HepG2 (cell line): Measurements from ENCODE around the gene PIP5KL1. TPM values are rescaled to one million over a fixed set of nuclear protein-coding genes. Genes with fewer than 3 reads are reported as not detected.
A peak's percentile ranks its signal among the peaks of the same experiment; 100 is the strongest.

Experiments used
- CHD4 ChIP-seq: fragments of 200-600 bp; sonication (generic); IDR thresholded peaks from 2 replicates; pipeline ENCODE4 v1.7.0; 2017; ENCODE audit warnings: mild to moderate bottlenecking, low read length, borderline replicate concordance
- EHMT2 ChIP-seq: fragments of 200-600 bp; sonication (generic); IDR thresholded peaks from 2 replicates; pipeline ENCODE4 v1.7.0; 2017; ENCODE audit warnings: antibody characterized with exemption, low read depth, low read length, borderline replicate concordance
- HNF4A ChIP-seq: sonication (generic); formaldehyde crosslinking; IDR thresholded peaks from 2 replicates; pipeline ENCODE4 v1.4.0; 2020; ENCODE audit warnings: missing genetic modification reagents
- KLF15 ChIP-seq: sonication (generic); formaldehyde crosslinking; IDR thresholded peaks from 2 replicates; pipeline ENCODE4 v1.8.1; 2023; ENCODE audit warnings: borderline replicate concordance, mild to moderate bottlenecking, inconsistent platforms, missing genetic modification reagents, mixed read lengths
- RFXANK ChIP-seq: IDR thresholded peaks from 2 replicates; pipeline ENCODE4 v1.6.1; 2016
- TBP ChIP-seq: sonication (generic); formaldehyde crosslinking; IDR thresholded peaks from 2 replicates; pipeline ENCODE4 v1.5.0; 2020; ENCODE audit warnings: missing genetic modification reagents
- TBX3 ChIP-seq: fragments of 450-650 bp; IDR thresholded peaks from 2 replicates; pipeline ENCODE4 v1.6.1; 2017; ENCODE audit warnings: antibody characterized with exemption, mild to moderate bottlenecking, inconsistent platforms, borderline replicate concordance
- ZNF207 ChIP-seq: fragments of 450-650 bp; IDR thresholded peaks from 2 replicates; pipeline ENCODE4 v1.6.1; 2016; ENCODE audit warnings: antibody characterized with exemption, borderline replicate concordance
- ZNF326 ChIP-seq: sonication (generic); formaldehyde crosslinking; IDR thresholded peaks from 2 replicates; pipeline ENCODE4 v1.4.0; 2020; ENCODE audit warnings: missing genetic modification reagents, borderline replicate concordance
- ZNF331 ChIP-seq: sonication (generic); formaldehyde crosslinking; IDR thresholded peaks from 2 replicates; pipeline ENCODE4 v1.4.0; 2020; ENCODE audit warnings: missing genetic modification reagents
- polyA plus RNA-seq, 8 experiments: library from polyadenylated mRNA; depleted of rRNA in 3 of 8; stranded (reverse) in 7 of 8; unstranded in 1 of 8; fragments of >200 nt; fragmentation: Illumina TruSeq in 4 of 8; extraction: Trizol in 4 of 8; gene quantifications; 2 replicates each; pipeline versions ENCODE4 v1.2.1 to v1.2.3, GENCODE V29; 2011 to 2016; ENCODE audit warnings: low read depth in 4 of 8, missing spikeins in 1 of 8, mixed read lengths in 1 of 8; ENCODE audit not compliant: insufficient read depth in 1 of 8
- total RNA-seq, 5 experiments: library from RNA; depleted of rRNA; stranded (reverse); fragments of >200 nt; fragmentation: Illumina TruSeq; extraction: Trizol; gene quantifications; 2 replicates each; pipeline ENCODE4 v1.2.3, GENCODE V29; 2016; ENCODE audit warnings: low read depth in 1 of 5
- TF ChIP-seq, protein P1 (sequence below): sonication (generic); formaldehyde crosslinking; IDR thresholded peaks from 2 replicates; pipeline ENCODE4 v1.5.0; 2020; ENCODE audit warnings: mild to moderate bottlenecking, missing genetic modification reagents
- TF ChIP-seq, protein P2 (sequence below): sonication (generic); formaldehyde crosslinking; IDR thresholded peaks from 2 replicates; pipeline ENCODE4 v1.4.0; 2020; ENCODE audit warnings: missing genetic modification reagents, borderline replicate concordance
- TF ChIP-seq, protein P3 (sequence below): sonication (generic); formaldehyde crosslinking; conservative IDR thresholded peaks from 2 replicates; pipeline ENCODE4 v1.8.0; 2022; ENCODE audit warnings: mild to moderate bottlenecking, moderate library complexity, missing genetic modification reagents
- TF ChIP-seq, protein P4 (sequence below): IDR thresholded peaks from 2 replicates; pipeline ENCODE4 v1.4.0; 2020; ENCODE audit warnings: mild to moderate bottlenecking, missing genetic modification reagents
- TF ChIP-seq, protein P5 (sequence below): sonication (generic); formaldehyde crosslinking; IDR thresholded peaks from 2 replicates; pipeline ENCODE4 v1.9.0; 2022; ENCODE audit warnings: missing genetic modification reagents, mild to moderate bottlenecking, borderline replicate concordance
- TF ChIP-seq, protein P6 (sequence below): sonication (generic); formaldehyde crosslinking; IDR thresholded peaks from 2 replicates; pipeline ENCODE4 v1.5.0; 2020; ENCODE audit warnings: missing genetic modification reagents

Gene PIP5KL1
- total and polyA plus RNA-seq, 2 of the 13 experiments (the other 11 are each of a cell fraction or from before 2014, with no cell fraction given): 0.20 to 0.49 TPM

DNA sequence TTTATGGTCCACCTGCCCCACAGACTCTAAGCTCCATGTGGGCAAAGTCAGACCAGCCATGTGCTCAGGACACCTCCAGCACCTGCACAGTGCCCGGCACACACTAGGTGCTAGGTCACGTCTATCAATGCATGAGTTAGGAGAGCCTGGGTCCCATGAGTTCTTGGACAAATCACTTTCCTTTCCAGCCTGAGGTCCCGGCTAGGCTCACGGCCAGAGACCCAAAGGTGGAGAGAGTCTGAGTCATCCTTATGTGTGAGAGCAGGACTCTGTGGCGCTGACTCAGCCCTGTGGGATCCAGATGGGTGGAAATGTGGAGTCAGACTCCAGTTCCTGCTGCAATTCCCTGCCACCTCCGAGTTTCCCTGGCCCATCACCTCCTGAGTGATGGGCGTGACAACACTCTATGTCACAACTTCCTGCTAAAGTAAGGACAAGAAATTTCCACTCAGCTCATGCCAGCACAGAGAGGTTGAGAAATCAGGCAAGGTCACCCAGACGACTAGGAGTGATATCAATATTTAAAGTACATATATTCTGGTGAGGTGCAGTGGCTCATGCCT, 11.2 kb downstream of the PIP5KL1 start (continued):
- TF ChIP-seq, protein P1, sequence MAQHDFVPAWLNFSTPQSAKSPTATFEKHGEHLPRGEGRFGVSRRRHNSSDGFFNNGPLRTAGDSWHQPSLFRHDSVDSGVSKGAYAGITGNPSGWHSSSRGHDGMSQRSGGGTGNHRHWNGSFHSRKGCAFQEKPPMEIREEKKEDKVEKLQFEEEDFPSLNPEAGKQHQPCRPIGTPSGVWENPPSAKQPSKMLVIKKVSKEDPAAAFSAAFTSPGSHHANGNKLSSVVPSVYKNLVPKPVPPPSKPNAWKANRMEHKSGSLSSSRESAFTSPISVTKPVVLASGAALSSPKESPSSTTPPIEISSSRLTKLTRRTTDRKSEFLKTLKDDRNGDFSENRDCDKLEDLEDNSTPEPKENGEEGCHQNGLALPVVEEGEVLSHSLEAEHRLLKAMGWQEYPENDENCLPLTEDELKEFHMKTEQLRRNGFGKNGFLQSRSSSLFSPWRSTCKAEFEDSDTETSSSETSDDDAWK (CRISPR knock-in tag): no peak
- TF ChIP-seq, protein P2, sequence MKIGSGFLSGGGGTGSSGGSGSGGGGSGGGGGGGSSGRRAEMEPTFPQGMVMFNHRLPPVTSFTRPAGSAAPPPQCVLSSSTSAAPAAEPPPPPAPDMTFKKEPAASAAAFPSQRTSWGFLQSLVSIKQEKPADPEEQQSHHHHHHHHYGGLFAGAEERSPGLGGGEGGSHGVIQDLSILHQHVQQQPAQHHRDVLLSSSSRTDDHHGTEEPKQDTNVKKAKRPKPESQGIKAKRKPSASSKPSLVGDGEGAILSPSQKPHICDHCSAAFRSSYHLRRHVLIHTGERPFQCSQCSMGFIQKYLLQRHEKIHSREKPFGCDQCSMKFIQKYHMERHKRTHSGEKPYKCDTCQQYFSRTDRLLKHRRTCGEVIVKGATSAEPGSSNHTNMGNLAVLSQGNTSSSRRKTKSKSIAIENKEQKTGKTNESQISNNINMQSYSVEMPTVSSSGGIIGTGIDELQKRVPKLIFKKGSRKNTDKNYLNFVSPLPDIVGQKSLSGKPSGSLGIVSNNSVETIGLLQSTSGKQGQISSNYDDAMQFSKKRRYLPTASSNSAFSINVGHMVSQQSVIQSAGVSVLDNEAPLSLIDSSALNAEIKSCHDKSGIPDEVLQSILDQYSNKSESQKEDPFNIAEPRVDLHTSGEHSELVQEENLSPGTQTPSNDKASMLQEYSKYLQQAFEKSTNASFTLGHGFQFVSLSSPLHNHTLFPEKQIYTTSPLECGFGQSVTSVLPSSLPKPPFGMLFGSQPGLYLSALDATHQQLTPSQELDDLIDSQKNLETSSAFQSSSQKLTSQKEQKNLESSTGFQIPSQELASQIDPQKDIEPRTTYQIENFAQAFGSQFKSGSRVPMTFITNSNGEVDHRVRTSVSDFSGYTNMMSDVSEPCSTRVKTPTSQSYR (CRISPR knock-in tag): no peak
- no peak for TF ChIP-seq EHMT2
- no peak for TF ChIP-seq ZNF207
- TF ChIP-seq, protein P3, sequence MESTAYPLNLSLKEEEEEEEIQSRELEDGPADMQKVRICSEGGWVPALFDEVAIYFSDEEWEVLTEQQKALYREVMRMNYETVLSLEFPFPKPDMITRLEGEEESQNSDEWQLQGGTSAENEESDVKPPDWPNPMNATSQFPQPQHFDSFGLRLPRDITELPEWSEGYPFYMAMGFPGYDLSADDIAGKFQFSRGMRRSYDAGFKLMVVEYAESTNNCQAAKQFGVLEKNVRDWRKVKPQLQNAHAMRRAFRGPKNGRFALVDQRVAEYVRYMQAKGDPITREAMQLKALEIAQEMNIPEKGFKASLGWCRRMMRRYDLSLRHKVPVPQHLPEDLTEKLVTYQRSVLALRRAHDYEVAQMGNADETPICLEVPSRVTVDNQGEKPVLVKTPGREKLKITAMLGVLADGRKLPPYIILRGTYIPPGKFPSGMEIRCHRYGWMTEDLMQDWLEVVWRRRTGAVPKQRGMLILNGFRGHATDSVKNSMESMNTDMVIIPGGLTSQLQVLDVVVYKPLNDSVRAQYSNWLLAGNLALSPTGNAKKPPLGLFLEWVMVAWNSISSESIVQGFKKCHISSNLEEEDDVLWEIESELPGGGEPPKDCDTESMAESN (CRISPR knock-in tag): no peak
- TF ChIP-seq, protein P4, sequence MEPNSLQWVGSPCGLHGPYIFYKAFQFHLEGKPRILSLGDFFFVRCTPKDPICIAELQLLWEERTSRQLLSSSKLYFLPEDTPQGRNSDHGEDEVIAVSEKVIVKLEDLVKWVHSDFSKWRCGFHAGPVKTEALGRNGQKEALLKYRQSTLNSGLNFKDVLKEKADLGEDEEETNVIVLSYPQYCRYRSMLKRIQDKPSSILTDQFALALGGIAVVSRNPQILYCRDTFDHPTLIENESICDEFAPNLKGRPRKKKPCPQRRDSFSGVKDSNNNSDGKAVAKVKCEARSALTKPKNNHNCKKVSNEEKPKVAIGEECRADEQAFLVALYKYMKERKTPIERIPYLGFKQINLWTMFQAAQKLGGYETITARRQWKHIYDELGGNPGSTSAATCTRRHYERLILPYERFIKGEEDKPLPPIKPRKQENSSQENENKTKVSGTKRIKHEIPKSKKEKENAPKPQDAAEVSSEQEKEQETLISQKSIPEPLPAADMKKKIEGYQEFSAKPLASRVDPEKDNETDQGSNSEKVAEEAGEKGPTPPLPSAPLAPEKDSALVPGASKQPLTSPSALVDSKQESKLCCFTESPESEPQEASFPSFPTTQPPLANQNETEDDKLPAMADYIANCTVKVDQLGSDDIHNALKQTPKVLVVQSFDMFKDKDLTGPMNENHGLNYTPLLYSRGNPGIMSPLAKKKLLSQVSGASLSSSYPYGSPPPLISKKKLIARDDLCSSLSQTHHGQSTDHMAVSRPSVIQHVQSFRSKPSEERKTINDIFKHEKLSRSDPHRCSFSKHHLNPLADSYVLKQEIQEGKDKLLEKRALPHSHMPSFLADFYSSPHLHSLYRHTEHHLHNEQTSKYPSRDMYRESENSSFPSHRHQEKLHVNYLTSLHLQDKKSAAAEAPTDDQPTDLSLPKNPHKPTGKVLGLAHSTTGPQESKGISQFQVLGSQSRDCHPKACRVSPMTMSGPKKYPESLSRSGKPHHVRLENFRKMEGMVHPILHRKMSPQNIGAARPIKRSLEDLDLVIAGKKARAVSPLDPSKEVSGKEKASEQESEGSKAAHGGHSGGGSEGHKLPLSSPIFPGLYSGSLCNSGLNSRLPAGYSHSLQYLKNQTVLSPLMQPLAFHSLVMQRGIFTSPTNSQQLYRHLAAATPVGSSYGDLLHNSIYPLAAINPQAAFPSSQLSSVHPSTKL (CRISPR knock-in tag): peak; percentile 49; the same call in 1 of the 2 replicates
- TF ChIP-seq TBP (CRISPR knock-in tag): no peak
- TF ChIP-seq, protein P5, sequence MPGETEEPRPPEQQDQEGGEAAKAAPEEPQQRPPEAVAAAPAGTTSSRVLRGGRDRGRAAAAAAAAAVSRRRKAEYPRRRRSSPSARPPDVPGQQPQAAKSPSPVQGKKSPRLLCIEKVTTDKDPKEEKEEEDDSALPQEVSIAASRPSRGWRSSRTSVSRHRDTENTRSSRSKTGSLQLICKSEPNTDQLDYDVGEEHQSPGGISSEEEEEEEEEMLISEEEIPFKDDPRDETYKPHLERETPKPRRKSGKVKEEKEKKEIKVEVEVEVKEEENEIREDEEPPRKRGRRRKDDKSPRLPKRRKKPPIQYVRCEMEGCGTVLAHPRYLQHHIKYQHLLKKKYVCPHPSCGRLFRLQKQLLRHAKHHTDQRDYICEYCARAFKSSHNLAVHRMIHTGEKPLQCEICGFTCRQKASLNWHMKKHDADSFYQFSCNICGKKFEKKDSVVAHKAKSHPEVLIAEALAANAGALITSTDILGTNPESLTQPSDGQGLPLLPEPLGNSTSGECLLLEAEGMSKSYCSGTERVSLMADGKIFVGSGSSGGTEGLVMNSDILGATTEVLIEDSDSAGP (CRISPR knock-in tag): 0 out of 2 replicates have a peak, but pooled peaks have one; percentile 9
- no peak for TF ChIP-seq RFXANK (CRISPR knock-in tag)
- TF ChIP-seq, protein P6, sequence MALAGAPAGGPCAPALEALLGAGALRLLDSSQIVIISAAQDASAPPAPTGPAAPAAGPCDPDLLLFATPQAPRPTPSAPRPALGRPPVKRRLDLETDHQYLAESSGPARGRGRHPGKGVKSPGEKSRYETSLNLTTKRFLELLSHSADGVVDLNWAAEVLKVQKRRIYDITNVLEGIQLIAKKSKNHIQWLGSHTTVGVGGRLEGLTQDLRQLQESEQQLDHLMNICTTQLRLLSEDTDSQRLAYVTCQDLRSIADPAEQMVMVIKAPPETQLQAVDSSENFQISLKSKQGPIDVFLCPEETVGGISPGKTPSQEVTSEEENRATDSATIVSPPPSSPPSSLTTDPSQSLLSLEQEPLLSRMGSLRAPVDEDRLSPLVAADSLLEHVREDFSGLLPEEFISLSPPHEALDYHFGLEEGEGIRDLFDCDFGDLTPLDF (CRISPR knock-in tag): no peak
- TF ChIP-seq HNF4A (CRISPR knock-in tag): no peak
- TF ChIP-seq KLF15 (CRISPR knock-in tag): no peak
- no peak for TF ChIP-seq CHD4
- TF ChIP-seq TBX3: peak; percentile 48; the same call in 1 of the 2 replicates
- TF ChIP-seq ZNF326: no peak
- TF ChIP-seq ZNF331 (CRISPR knock-in tag): peak; percentile 24; the same call in 1 of the 2 replicates
